PC-9 (cell line): ENCODE results near the gene PRKG1.

Experiments used
- CTCF ChIP-seq: fragments of 200-600 bp; sonication (generic); conservative IDR thresholded peaks from 2 replicates; pipeline ENCODE4 v1.6.1; 2017; ENCODE audit warnings: mixed run types, antibody characterized with exemption, mild to moderate bottlenecking, moderate library complexity
- EZH2 ChIP-seq: fragments of 200-600 bp; sonication (generic); IDR thresholded peaks from 2 replicates; pipeline ENCODE4 v1.8.0; 2017; ENCODE audit warnings: antibody characterized with exemption, low read depth

- TF ChIP-seq CTCF: no peak
- no peak for TF ChIP-seq EZH2
These were observed 1031.0 kb downstream of the PRKG1 start for GRCh38 chr10:52105301-52105700.
